Stimulated activated CD8-positive, alpha-beta memory T cell treated with anti-CD3 and anti-CD28 coated beads, Interleukin-12 subunit alpha, Interleukin-12 subunit beta, amount 100 ng/mL, for 4 hours (primary cell): ENCODE measurements around the gene LZIC.

ENCODE experiments used
- DNase-seq: peaks from one replicate; pipeline ENCODE4 v3.0.0-alpha.2; 2020; ENCODE audit warnings: low read depth

LZIC gene

DNA sequence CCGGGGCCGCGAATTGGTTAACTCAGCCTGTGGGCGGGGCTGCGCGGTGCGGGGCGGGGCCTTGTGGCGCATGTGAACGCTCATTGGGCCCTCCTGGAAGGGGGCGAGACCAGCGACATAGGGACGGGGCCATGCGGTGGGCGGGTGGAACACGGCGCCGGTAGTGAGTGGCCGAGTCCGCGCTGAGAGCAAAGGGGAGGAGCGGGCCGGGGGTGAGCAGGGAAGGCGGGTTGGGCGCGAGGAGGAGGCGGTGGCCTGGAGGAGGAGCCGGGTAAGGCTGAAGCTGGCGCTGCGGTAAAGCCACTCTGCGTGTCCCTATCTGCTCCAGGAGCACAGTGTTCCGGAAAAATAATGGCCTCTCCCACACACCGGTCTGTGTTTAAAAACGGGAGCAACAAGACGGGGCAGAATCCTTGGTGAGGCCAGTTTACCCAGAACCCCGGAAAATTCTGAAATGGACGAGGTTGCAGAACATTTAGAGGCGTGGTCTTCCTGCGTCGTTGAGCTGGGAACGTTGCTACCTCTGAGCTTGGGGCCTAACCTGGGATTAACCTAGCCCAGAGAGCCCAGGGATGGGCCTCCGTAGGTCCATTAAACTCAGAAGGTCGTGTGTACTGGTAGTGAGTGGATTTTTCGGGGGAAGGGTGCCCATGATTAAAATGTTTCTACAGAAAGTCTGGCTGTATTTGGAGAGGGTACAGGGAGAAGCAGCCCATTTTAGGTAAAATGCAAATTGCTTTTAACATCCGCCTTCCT, 32.6 kb downstream of the LZIC start:
- DNase-seq: peak; percentile 100

DNA sequence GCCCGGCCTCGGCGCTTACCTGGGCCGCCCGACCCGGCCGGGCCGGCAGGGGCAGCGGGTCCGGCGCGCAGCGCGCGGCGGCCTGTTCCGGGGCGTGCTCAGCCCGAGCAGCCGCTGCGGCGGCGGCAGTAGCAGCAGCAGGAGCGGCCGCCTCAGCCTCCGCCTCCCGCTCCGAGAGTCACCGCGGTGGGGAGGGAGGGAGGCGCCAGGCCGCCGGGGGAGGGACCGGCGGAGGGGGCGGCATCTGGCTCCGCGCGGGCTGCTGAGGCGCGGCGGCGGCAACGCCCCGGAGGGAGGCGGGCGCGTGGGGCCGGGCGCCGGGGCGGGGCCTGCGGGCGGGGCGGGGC, 33.1 kb downstream of the LZIC start, which contains the start of gene CTNNBIP1:
Gene CTNNBIP1 (minus strand): TSS at position 194 of the 347 bp plus-strand sequence. CDS start 38,205 bp downstream, outside the sequence.
- DNase-seq: no peak

DNA sequence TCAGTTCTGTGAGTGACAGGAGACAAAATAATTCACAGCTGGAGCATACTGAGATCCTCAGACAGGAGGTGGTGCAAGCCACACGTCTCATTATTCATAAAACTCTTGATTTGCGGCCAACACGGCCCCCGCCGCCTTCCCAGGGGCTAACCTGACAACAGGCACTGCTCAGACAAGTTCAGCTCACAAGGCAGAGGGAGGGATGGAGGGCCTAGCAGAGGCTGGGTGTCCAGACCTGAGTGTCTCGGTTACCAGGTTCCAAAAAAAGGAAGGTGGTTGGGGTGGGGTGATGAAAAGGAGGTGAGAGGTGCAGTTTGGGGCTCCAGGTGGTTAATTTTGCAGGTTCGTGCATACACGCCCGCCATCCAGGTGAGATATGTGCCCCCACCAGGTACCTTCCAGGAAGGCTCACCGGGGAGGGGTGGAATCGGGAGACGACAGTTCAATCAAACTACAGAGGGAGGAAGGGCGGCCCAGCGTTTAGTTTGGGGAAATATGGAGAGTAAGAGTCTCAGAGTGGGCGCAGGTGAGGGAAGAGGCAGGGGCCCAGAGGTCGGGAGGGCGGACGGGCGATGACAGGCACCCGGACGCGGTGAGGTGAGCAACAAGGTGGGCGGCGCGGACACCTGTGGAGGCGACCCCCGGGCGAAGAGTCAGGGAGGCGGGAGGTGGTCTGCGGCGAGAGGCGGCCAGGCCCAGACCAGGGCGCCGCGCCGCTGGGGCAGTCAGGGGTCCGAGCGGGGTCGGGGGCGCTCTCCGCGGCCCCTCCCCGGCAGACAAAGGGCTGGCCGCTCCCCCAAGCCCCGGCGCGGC, 33.8 kb downstream of the LZIC start:
- peak; percentile 6 for DNase-seq

DNA sequence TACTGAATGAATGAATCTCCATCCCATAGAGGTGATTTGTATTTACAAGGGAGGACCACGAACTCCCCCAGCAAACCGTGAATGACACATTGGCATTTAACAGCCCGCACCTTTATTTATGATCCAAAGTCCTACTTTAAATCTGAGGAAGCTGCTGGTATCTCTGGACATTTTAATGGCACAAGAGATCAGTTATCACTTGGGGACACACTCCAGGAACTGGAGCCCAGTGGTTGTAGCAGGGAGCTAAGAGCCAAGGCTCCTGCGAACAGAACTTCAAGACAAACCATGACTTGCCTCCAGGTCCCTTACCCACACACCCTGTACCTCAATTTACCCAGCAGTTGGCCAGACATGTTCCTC, 34.3 kb downstream of the LZIC start:
- DNase-seq: no peak

DNA sequence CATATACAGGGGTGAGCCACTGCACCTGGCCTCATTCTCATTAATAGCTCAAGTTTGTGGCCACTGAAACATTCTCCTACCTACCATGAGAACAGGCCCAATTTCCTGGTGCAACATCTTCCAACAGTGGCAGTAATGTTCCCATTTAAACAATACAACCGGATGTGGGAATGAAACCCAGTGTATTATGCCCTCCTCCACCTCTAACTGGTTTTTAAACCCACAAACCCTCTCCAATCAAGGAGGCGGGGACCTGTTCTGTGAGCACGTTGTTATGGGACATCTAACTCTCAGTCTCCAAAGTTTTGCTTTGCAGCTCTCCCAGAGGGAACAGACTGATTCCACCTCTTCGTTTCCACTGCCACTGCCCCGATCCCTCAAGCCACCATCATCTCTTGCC, 35.8 kb downstream of the LZIC start:
- no peak for DNase-seq

DNA sequence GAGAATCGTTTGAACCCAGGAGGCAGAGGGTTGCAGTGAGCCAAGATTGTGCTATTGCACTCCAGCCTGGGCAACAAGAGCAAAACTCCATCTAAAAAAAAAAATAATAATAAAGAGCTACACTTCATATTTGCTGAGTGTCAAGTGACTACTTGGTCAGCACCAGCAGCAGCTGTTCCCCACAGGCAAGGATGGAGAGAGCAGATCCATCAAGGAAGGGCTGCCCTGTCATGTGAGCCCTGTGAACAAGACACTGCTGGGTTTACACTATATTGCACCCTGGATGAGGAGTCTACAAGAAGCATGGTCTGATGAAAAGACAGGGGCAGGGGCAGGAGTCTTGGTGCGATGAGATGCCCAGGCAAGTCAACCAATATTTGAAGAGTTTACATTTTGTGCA, 36.7 kb downstream of the LZIC start:
- no peak for DNase-seq

DNA sequence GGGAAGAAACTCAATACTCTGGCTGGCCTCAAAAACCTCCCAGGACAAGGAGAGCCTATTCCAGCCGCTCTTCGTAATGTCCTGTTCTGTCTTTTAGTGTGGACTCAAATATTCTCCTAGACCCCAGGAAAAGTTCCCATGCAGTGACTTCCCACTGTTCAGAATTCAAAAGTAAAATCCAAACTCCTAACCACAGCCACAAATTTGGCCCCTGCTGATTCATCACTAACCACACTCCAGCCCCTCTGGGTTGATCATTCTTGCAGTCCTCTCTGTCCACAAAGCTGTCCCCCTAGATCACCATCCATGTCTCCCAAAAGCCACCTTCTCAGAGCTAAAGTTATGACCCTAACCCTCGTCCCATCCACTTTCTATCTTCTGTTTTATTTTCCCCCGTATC, 38.2 kb downstream of the LZIC start:
- no peak for DNase-seq

DNA sequence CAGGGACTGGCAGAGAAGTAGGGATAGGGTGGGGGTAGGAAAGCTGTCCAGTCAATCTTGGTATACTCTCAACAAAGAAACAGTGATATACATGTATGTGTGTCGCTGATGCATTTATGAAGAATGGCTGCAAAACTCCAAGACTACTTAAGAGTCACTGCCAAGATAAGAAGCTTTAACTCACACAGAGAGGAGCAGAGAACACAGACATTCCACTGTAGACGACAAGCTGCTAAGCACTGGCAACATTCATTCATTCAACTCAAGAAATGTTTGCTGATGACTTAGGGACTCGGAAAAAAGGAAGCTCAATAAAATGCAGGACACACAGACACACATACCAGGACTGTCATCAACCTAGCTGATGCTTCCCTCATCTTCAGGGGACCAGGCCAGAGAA, 38.6 kb downstream of the LZIC start:
- no peak for DNase-seq

DNA sequence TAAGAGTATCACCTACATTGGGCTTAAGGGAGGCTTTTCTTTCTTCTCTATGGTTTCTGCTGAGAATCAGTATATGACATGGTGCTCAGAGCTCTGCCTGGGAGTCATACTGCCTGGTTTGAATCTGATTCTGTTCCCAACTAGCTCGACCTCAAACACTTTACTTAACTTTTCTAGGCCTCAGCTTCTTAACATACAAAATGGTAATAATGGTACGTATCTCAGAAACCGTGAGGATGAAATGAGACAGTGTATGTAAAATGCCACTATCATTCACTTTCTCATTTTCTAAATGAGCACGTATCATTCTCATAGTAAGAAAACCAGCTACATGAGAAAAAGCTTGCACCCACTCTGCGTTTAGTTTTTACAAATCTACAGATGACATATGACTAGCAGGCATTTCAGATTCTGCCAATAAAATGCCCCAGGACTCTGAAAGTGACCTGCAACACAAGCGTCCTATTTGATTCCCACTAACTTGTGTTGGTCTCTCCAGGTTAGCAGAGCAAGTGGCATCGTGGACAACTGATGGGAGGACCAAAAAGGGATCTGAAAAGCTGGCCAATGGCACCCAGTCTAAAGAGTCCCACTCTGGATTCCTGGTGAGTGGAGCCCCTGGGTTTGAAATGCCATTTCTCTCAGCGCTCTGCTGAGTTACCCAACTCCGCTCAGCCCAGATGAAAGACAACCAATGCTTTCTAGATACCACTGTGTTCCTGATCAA, 39.2 kb downstream of the LZIC start:
- DNase-seq: no peak

DNA sequence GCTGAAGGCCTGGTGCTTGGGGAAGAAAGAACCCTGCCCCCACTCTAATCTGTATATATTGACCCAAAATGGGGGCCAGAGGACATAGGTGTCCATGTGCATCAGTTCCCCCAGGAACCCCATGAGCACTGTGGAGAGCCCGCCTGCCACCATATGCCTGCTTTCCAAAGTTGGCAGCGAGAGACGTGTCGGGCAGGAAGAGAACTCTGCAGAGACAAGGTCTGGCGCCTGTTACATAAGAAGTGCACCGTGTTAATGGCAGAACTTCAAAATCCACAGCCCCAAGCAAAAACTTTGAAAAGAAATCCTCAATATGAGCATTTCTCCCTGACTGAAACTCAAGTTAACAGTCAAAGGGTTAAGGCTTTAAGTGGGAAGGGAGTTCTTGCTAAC, 41.1 kb downstream of the LZIC start:
- no peak for DNase-seq

DNA sequence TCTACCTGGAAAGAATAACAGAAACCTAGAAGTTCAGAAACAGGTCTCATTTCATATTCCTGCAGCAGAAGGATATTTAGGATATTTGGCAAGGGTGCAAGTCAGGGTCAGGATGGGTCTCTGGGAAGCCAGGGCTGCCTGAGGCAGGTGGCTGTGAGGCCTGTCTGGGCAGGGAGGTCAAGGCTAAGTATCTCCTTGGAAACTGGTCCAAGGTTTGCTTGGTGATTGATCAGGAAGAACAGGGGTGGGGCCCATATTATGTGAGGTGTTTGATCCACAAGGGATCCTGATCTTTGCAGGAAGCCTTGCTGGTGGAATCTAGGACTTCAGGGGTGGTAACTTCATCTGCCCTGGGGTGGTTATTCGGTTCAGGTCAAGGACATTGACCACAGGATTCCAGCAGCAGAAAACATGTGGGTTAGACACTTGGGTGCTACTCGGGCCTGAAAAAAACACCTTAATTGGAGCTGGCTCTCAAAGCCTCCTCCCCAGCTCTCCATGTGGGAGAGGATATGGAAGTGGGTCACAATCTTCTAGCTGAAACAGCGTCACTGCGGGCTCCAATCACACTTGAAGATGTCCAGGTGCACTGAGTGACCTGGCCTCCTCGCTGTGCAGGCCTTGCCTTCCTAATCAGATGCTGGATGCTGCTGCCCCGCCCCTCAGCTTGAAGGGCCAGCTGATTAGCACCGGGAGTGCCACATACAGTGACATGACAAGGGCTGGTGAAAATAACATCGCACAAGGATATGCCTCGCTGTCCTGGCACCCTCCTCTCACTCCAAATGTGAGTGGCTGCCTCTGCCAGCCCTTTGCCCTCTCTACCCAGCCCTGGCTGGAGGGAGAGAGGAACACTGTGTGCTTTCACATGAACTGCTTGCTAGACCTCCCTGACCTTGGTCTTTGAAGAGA, 41.8 kb downstream of the LZIC start:
- DNase-seq: no peak

DNA sequence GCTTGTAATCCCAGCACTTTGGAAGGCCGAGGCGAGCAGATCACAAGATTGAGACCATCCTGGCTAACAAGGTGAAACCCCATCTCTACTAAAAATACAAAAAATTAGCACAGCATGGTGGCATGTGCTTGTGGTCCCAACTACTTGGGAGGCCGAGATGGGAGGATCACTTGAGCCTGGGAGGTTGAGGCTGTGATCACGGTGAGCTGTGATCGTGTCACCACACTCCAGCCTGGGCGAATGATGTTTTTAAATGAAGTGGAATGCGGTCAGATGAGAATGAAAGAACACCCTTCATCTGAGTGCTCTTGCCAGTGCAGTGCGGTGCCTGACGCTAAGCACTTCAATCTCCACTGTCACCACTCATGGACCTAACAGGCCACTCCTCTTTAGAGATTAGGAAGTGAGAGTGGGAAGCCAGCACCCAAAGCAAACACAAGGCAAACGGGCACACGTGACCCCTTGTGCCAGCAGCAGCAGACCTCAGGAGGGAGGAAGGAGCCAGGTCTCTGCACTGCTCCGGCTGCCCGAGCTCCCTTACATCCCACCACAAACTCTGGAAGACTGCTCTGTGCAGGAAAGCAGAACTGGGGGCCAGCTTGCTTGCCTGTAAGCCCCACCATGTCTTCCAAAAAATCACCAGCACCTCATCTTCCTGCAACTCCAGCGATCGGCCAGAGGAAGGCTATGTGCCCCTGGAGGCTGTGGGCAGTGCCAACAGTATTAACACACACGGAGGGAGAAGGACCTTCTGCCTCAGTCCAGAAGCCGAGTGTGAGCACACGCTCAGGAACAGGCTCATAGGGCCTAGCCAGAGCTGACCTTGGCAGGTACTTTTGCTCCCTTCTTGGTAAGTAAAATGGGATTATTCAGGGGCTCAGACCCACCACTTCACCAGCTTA, 42.8 kb downstream of the LZIC start:
- no peak for DNase-seq

DNA sequence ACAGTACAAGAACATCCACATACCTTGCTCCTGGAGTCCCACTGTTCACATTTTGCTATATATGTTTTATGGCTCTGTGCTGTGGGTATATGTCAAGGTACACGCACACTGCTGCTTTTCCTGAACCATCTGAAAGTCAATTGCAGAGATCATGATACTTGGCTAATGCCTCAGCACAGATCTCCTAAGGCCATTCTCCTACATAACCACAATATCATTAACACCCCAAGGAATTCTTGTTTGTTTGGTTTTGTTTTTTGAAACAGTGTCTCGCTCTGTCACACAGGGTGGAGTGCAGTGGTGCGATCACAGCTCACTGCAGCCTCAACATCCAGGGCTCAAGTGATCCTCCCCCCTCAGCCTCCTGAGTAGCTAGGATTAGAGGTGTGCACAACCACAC, 49.1 kb downstream of the LZIC start:
- no peak for DNase-seq

DNA sequence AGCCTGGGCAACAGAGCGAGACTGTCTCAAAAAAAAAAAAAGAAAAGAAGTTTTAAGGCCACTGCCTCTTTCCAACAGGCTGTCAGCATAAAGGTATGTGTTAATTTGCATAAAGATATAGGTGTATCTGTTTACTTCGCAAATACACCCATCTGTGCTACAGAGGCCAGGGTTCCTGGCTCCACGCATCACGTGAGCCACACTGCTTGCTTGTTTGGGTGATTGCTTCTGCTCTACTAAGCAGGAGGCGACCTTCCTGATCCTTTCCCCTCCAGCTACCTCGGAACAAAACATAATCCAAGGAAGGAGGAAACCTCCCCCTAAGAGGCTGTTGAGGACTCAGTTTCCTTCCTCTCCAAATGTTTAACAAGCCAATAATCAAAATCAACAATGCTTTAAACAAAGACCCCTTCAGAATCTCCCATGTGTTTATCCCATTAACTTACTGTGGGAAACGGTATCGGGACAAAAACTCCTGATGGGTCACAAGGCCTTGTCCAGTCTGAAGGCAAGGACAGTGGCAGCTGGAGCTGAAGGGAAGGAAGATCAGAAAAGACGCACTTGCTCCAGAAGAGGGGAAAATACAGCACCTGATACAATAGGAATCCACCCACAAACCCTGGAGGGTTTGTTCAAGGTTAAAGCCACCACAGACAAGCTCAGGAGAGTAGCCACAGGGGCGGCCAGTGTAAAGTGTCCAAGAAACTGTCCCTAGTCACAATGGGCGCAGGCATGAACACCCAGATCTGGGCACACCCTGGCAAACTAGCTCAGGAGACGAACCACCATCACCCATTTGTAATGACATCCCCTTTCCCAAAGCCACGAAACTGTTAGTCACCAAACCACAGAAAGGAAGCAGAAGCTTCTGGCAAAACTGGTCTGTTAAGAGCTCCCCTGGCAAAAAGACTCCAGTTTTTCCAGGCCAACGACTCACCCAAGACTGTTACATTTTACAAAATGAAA, 50.3 kb downstream of the LZIC start:
- no peak for DNase-seq

DNA sequence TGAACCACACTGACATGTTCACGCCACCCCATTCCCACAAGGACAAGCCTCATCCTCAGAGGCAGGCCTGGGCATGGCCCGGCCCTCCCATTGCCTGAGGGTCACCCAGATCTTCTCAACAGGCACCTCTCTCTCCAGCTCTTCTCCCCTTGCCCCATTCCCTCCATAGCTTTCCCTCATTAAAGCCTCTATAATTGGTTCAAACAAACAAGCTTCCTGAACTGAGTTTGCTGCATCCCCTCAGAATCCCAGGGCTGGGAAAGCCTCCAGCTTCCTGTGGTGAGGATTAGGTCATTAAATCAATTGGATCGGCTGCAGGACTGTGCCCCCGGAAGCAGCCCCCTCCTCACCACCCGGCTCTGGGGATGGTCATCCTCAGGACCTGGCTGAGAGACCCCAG, 52.0 kb downstream of the LZIC start:
- DNase-seq: no peak

DNA sequence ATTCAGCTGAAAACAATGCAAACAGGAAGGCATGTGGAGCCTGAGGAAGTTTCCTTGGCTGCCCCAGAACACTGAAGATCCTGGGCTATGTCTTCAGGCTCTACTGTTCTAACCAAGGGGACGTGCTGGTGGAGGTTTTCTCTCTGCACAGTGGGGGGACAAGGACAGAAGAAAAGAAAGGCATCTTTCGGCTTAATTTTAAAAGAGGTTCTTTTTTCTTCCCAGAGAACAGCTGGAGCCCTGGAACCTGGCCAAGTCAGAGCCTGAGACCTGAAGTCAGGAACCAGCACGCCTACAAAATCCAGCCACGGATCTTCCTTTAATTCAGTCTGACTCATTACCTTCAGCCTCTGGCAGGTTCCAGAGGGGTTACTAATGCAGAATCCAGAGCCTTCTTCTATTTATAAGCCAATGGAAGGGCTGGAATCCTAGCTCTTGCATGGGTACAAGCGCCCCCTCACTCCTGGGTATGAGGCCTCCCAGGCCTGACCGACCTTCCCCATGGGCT, 52.9 kb downstream of the LZIC start:
- no peak for DNase-seq

DNA sequence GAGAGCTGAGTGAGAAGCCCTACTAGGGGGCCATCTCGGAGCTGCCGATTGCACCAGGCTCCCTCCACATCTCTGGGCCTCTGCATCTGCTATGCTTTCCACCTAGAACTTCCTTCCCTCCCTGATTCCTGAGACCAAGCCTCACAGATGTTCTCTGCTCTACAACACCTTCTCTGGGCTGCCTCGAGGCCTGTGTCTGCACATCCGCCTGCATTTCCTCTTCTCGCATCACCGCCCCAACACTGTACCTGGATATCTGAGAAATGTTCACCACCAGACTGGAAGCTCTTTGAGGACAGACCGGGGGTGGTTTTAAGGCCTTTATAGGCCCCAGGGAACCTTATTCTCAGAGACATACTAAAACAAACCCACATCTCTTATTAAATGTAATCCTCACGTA, 53.8 kb downstream of the LZIC start:
- no peak for DNase-seq

DNA sequence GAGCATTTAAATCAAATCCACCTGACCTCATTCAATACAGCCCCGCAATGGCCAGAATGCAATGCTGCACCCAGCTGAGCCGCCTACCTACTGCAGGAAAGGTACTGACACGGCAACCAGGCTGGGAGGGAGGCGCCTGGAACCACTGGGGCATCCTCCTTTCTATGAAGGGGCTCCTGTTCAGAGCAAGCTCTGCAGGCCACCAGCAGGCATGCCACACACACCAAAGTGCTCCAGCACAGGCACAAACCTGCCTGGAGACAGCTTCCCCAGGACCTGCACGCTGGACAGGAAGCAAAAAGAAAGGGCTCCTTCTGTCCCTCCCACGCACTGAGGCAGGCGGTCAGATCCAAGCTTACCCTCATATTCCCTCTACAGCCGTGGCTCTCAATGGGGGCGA, 54.3 kb downstream of the LZIC start:
- DNase-seq: no peak

DNA sequence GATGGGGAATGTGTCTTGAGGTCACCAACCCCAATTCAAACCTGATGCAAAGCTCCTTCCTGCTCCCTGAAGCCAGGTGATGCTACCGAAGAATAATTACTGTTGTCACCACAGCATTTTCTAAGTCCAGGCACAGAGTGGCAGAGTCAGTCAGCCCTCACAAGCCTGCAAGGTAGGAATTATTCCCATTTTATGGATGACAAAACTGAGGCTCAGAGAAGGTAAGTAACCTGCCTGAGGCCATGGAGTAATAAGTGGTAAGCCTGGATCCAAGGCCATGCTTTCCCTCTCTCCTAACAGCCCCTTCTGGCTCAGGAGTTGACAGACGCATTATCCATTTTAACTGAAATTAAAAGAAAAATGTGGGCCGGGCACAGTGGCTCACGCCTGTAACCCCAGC, 56.1 kb downstream of the LZIC start:
- DNase-seq: no peak
